ENCODE results near the gene CMSS1. TPM values are rescaled to one million over a fixed set of nuclear protein-coding genes. Genes with fewer than 3 reads are reported as not detected.

CMSS1 gene
- total and polyA plus RNA-seq, 2 donors, result 14.7 to 25.0 TPM

GRCh38 chr3:99794485-99794884, 23.2 kb upstream of the CMSS1 start:
- 93% methylated on average over 8 of the region's 8 CpGs for WGBS
- no peak overlapping the region for H3K4me3 ChIP-seq (ENCODE audit: low read depth, low read length)
- DNase-seq (ENCODE audit: extremely low spot score), result no peak
- H3K36me3 ChIP-seq (ENCODE audit: insufficient read depth), result no peaks in the 10 kb centered on the region
- H3K27ac ChIP-seq (ENCODE audit: low read depth), result no peak overlapping the region
- H3K4me1 ChIP-seq (ENCODE audit: insufficient read depth), result no peaks in the 10 kb centered on the region

- Histone ChIP-seq H3K36me3 (ENCODE audit: insufficient read depth) (no peaks in the 10 kb centered on the region), H3K27ac (ENCODE audit: low read depth) (no peak overlapping the region), H3K4me3 (ENCODE audit: low read depth, low read length) (no peak overlapping the region), H3K4me1 (ENCODE audit: insufficient read depth) (no peaks in the 10 kb centered on the region)
- WGBS, result 93% methylated on average over 15 of the region's 15 CpGs
- DNase-seq (ENCODE audit: extremely low spot score), result no peak
Observed at GRCh38 chr3:99795573-99795972, 22.1 kb upstream of the CMSS1 start.

GRCh38 chr3:99799422-99799821, 18.2 kb upstream of the CMSS1 start:
- DNase-seq (ENCODE audit: extremely low spot score), result no peak
- Histone ChIP-seq H3K27ac (ENCODE audit: low read depth) (no peak overlapping the region), H3K4me1 (ENCODE audit: insufficient read depth) (no peaks in the 10 kb centered on the region), H3K36me3 (ENCODE audit: insufficient read depth) (no peaks in the 10 kb centered on the region), H3K4me3 (ENCODE audit: low read depth, low read length) (no peak overlapping the region)
- 81% methylated on average over 4 of the region's 4 CpGs for WGBS

- no peaks in the 10 kb centered on the region for H3K4me1 ChIP-seq (ENCODE audit: insufficient read depth)
- 87% methylated on average over 1 of the region's 1 CpG for WGBS
- DNase-seq (ENCODE audit: extremely low spot score), result no peak
- H3K4me3 ChIP-seq (ENCODE audit: low read depth, low read length), result no peak overlapping the region
- H3K36me3 ChIP-seq (ENCODE audit: insufficient read depth), result no peaks in the 10 kb centered on the region
- H3K27ac ChIP-seq (ENCODE audit: low read depth), result no peak overlapping the region
Observed at GRCh38 chr3:99803297-99803696, 14.4 kb upstream of the CMSS1 start.

- WGBS, result 97% methylated on average over 2 of the region's 2 CpGs
Observed at GRCh38 chr3:99805160-99805559, 12.5 kb upstream of the CMSS1 start.

GRCh38 chr3:99808163-99808794, 9.4 kb upstream of the CMSS1 start:
- Histone ChIP-seq H3K27ac (ENCODE audit: low read depth) (no peak overlapping the region), H3K36me3 (ENCODE audit: insufficient read depth) (no peaks in the 10 kb centered on the region), H3K4me3 (ENCODE audit: low read depth, low read length) (no peak overlapping the region), H3K4me1 (ENCODE audit: insufficient read depth) (no peaks in the 10 kb centered on the region)
- 45% methylated on average over 4 of the region's 4 CpGs for WGBS
- no peak for DNase-seq (ENCODE audit: extremely low spot score)

More at GRCh38 chr3:99805160-99805559, 12.5 kb upstream of the CMSS1 start:
- Histone ChIP-seq H3K27ac (ENCODE audit: low read depth) (no peak overlapping the region), H3K4me1 (ENCODE audit: insufficient read depth) (no peaks in the 10 kb centered on the region), H3K36me3 (ENCODE audit: insufficient read depth) (no peaks in the 10 kb centered on the region), H3K4me3 (ENCODE audit: low read depth, low read length) (no peak overlapping the region)
- DNase-seq (ENCODE audit: extremely low spot score), result no peak

- H3K27ac ChIP-seq (ENCODE audit: low read depth), result no peak overlapping the region
- DNase-seq (ENCODE audit: extremely low spot score), result no peak
- WGBS, result 81% methylated on average over 2 of the region's 2 CpGs
- no peak overlapping the region for H3K4me3 ChIP-seq (ENCODE audit: low read depth, low read length)
- H3K4me1 ChIP-seq (ENCODE audit: insufficient read depth), result no peaks in the 10 kb centered on the region
- H3K36me3 ChIP-seq (ENCODE audit: insufficient read depth), result no peaks in the 10 kb centered on the region
Observed at GRCh38 chr3:99809565-99809964, 8.1 kb upstream of the CMSS1 start.

- Histone ChIP-seq H3K4me1 (ENCODE audit: insufficient read depth) (no peaks in the 10 kb centered on the region), H3K27ac (ENCODE audit: low read depth) (no peak overlapping the region), H3K36me3 (ENCODE audit: insufficient read depth) (no peaks in the 10 kb centered on the region), H3K4me3 (ENCODE audit: low read depth, low read length) (no peak overlapping the region)
- DNase-seq (ENCODE audit: extremely low spot score), result no peak
- 89% methylated on average over 1 of the region's 1 CpG for WGBS
Observed at GRCh38 chr3:99810403-99810802, 7.3 kb upstream of the CMSS1 start.

- Histone ChIP-seq H3K4me3 (ENCODE audit: low read depth, low read length) (peak overlapping the region; percentile 62), H3K4me1 (ENCODE audit: insufficient read depth) (no peaks in the 10 kb centered on the region), H3K36me3 (ENCODE audit: insufficient read depth) (no peaks in the 10 kb centered on the region), H3K27ac (ENCODE audit: low read depth) (no peak overlapping the region)
- 1% methylated on average over 15 of the region's 15 CpGs for WGBS
- DNase-seq (ENCODE audit: extremely low spot score), result no peak
Observed at GRCh38 chr3:99817047-99817436, 620 bp upstream of the CMSS1 start.

GRCh38 chr3:99818818-99819217, 1.2 kb downstream of the CMSS1 start:
- no peak overlapping the region for H3K27ac ChIP-seq (ENCODE audit: low read depth)
- H3K4me3 ChIP-seq (ENCODE audit: low read depth, low read length), result peak overlapping the region; percentile 15
- no peaks in the 10 kb centered on the region for H3K4me1 ChIP-seq (ENCODE audit: insufficient read depth)
- 91% methylated on average over 2 of the region's 2 CpGs for WGBS
- DNase-seq (ENCODE audit: extremely low spot score), result no peak
- H3K36me3 ChIP-seq (ENCODE audit: insufficient read depth), result no peaks in the 10 kb centered on the region

GRCh38 chr3:99823723-99824711, 6.4 kb downstream of the CMSS1 start:
- no peak for DNase-seq (ENCODE audit: extremely low spot score)
- Histone ChIP-seq H3K27ac (ENCODE audit: low read depth) (no peak overlapping the region), H3K4me3 (ENCODE audit: low read depth, low read length) (no peak overlapping the region), H3K4me1 (ENCODE audit: insufficient read depth) (no peaks in the 10 kb centered on the region), H3K36me3 (ENCODE audit: insufficient read depth) (no peaks in the 10 kb centered on the region)
- 62% methylated on average over 14 of the region's 14 CpGs for WGBS

- Histone ChIP-seq H3K27ac (ENCODE audit: low read depth) (no peak overlapping the region), H3K36me3 (ENCODE audit: insufficient read depth) (no peaks in the 10 kb centered on the region), H3K4me3 (ENCODE audit: low read depth, low read length) (no peak overlapping the region), H3K4me1 (ENCODE audit: insufficient read depth) (no peaks in the 10 kb centered on the region)
- no peak for DNase-seq (ENCODE audit: extremely low spot score)
- WGBS, result 55% methylated on average over 3 of the region's 3 CpGs
Observed at GRCh38 chr3:99825004-99825640, 7.5 kb downstream of the CMSS1 start.

GRCh38 chr3:99829844-99830243, 12.2 kb downstream of the CMSS1 start:
- Histone ChIP-seq H3K4me1 (ENCODE audit: insufficient read depth) (no peaks in the 10 kb centered on the region), H3K27ac (ENCODE audit: low read depth) (no peak overlapping the region), H3K4me3 (ENCODE audit: low read depth, low read length) (no peak overlapping the region), H3K36me3 (ENCODE audit: insufficient read depth) (no peaks in the 10 kb centered on the region)
- no peak for DNase-seq (ENCODE audit: extremely low spot score)
- 96% methylated on average over 3 of the region's 3 CpGs for WGBS

All from urinary bladder (tissue), 4 donors.